K562 (cell line): Measurements from ENCODE around the gene DISC1. TPM values are rescaled to one million over a fixed set of nuclear protein-coding genes. Genes with fewer than 3 reads are reported as not detected.

Source experiments
- ATAC-seq: fragments of 200-7000 bp; cut with Tn5 transposase; 3 replicates; pipeline ENCODE4 v1.9.1; 2020; ENCODE audit warnings: moderate library complexity
- BruUV-seq: library from RNA; stranded (reverse); fragments of 400-500 nt; replicated peaks from 2 replicates; lab custom pipeline; 2021; lab: Mats Ljungman, UMichigan
- CTCF ChIA-PET: fragments of 300-600 bp; formaldehyde crosslinking; extraction: SDS; loops from one replicate; lab custom pipeline; 2021; ENCODE audit warnings: low intra/inter-chr PET ratio; lab: Yijun Ruan, JAX
- POLR2A ChIA-PET: fragments of 300-600, 350-650 bp; sonication (Branson Sonifier 250); formaldehyde crosslinking; extraction: SDS; loops from one replicate; lab custom pipeline; 2021; ENCODE audit warnings: antibody characterized with exemption, inconsistent platforms; lab: Yijun Ruan, JAX
- DNase-seq, 4 experiments: peaks; one replicate each; pipeline versions ENCODE4 v3.0.0 to v3.0.0-alpha.2; 2011 to 2018; ENCODE audit warnings: low spot score in 3 of 4, mixed read lengths in 3 of 4; ENCODE audit errors: extremely low read depth in 1 of 4
- FAIRE-seq: peaks from 2 replicates; lab custom pipeline; 2011; peaks lifted over from hg19 to GRCh38; lab: Jason Lieb, UNC
- H2AFZ ChIP-seq: 2 replicates; pipeline ENCODE4 v1.6.0; 2011; ENCODE audit warnings: low read depth, low read length, control low read depth, inconsistent platforms
- H3K27ac ChIP-seq: fragments of 200-600 bp; 3 replicates; pipeline ENCODE4 v1.8.0; 2011; ENCODE audit warnings: low read depth, mild to moderate bottlenecking, control low read depth, inconsistent platforms, low read length, moderate library complexity, mixed read lengths; ENCODE audit errors: extremely low read depth
- H3K27me3 ChIP-seq, 2 experiments: fragments of 300-600 bp in 1 of 2; 2 replicates in 1 of 2; 3 replicates in 1 of 2; pipeline versions ENCODE4 v1.6.0 to v1.8.0; 2011; ENCODE audit warnings: inconsistent platforms in 2 of 2, low read length in 2 of 2, mild to moderate bottlenecking in 1 of 2, mixed read lengths in 1 of 2, moderate library complexity in 1 of 2; ENCODE audit not compliant: control insufficient read depth in 2 of 2, insufficient read depth in 2 of 2
- H3K36me3 ChIP-seq: fragments of 300-600 bp; 3 replicates; pipeline ENCODE4 v1.8.0; 2011; ENCODE audit warnings: mild to moderate bottlenecking, low read length, inconsistent platforms; ENCODE audit not compliant: control insufficient read depth, insufficient read depth
- H3K4me1 ChIP-seq, 2 experiments: fragments of 200-600 bp in 1 of 2; replicated peaks in 1 of 2; 2 replicates in 1 of 2; 3 replicates in 1 of 2; pipeline versions ENCODE4 v1.5.1 to v1.8.0; 2011; ENCODE audit warnings: inconsistent platforms in 2 of 2, low read length in 2 of 2, mild to moderate bottlenecking in 1 of 2, mixed read lengths in 1 of 2, moderate library complexity in 1 of 2; ENCODE audit not compliant: control insufficient read depth in 2 of 2, insufficient read depth in 2 of 2
- H3K4me2 ChIP-seq: 2 replicates; pipeline ENCODE4 v1.6.1; 2011; ENCODE audit warnings: low read length, control low read depth, inconsistent platforms, mixed read lengths; ENCODE audit not compliant: insufficient read depth
- H3K4me3 ChIP-seq: fragments of 200-600 bp; sonication (generic), shearing (Covaris generic); 2 replicates; pipeline ENCODE4 v1.5.1; 2016; ENCODE audit warnings: control low read depth, inconsistent platforms
- H3K79me2 ChIP-seq: fragments of 200-600 bp; 3 replicates; pipeline ENCODE4 v1.8.0; 2011; ENCODE audit warnings: low read length, inconsistent platforms; ENCODE audit not compliant: control insufficient read depth, insufficient read depth
- H3K9ac ChIP-seq, 2 experiments: 2 replicates each; pipeline versions ENCODE4 v1.6.0 to v1.6.1; 2011; ENCODE audit warnings: low read depth in 2 of 2, low read length in 2 of 2, control low read depth in 1 of 2, inconsistent platforms in 1 of 2, mild to moderate bottlenecking in 1 of 2, mixed read lengths in 1 of 2; ENCODE audit not compliant: insufficient read depth in 1 of 2
- H3K9me1 ChIP-seq: one replicate; pipeline ENCODE4 v1.6.0; 2011; ENCODE audit warnings: inconsistent platforms, mild to moderate bottlenecking, low read length, moderate library complexity; ENCODE audit not compliant: control insufficient read depth, insufficient read depth
- H3K9me3 ChIP-seq: replicated peaks from 2 replicates; pipeline ENCODE4 v1.5.1; 2011; ENCODE audit warnings: low read depth, low read length, inconsistent platforms; ENCODE audit not compliant: control insufficient read depth, insufficient read depth
- H4K20me1 ChIP-seq: replicated peaks from 2 replicates; pipeline ENCODE4 v1.6.1; 2011; ENCODE audit warnings: low read length, inconsistent platforms, mixed read lengths; ENCODE audit not compliant: control insufficient read depth, insufficient read depth
- AFF4 ChIP-seq: sonication (generic); formaldehyde crosslinking; IDR thresholded peaks from 2 replicates; pipeline ENCODE4 v1.8.0; 2023; ENCODE audit warnings: mild to moderate bottlenecking, missing genetic modification reagents
- ETS1 ChIP-seq: conservative IDR thresholded peaks from 2 replicates; pipeline ENCODE4 v1.6.1; 2011; ENCODE audit warnings: low read depth, mild to moderate bottlenecking, low read length; ENCODE audit not compliant: control insufficient read depth
- EZH2 ChIP-seq: IDR thresholded peaks from 2 replicates; pipeline ENCODE4 v1.6.1; 2012; ENCODE audit warnings: low read depth, mild to moderate bottlenecking, inconsistent platforms, low read length, borderline replicate concordance
- MAFG ChIP-seq: fragments of 450-650 bp; conservative IDR thresholded peaks from 2 replicates; pipeline ENCODE4 v1.6.1; 2016; ENCODE audit warnings: missing genetic modification characterization, missing compliant biosample characterization
- RBFOX2 ChIP-seq: fragments of 200-400 bp; formaldehyde crosslinking; IDR thresholded peaks from 2 replicates; pipeline ENCODE4 v1.6.1; 2017; ENCODE audit warnings: low read depth, mild to moderate bottlenecking, low read length, moderate library complexity
- SAFB2 ChIP-seq: fragments of 200-400 bp; formaldehyde crosslinking; IDR thresholded peaks from 2 replicates; pipeline ENCODE4 v1.6.1; 2018; ENCODE audit warnings: borderline replicate concordance, low read length, low read depth, moderate library complexity; ENCODE audit not compliant: severe bottlenecking
- SMAD1 ChIP-seq: fragments of 150-350 bp; IDR thresholded peaks from 2 replicates; pipeline ENCODE4 v1.6.1; 2014; ENCODE audit warnings: low read length, low read depth; ENCODE audit not compliant: partially characterized antibody
- ZFP1 ChIP-seq: fragments of 450-650 bp; formaldehyde crosslinking; IDR thresholded peaks from 2 replicates; pipeline ENCODE4 v1.4.0; 2020; ENCODE audit warnings: mild to moderate bottlenecking, mixed read lengths
- ZNF696 ChIP-seq: fragments of 250-450 bp; sonication (Bioruptor Pico); conservative IDR thresholded peaks from 2 replicates; pipeline ENCODE4 v1.4.0; 2020; ENCODE audit warnings: mild to moderate bottlenecking, moderate library complexity
- WGBS: fragments of 100-300 bp; shearing (Covaris generic); methylation state at CpG from one replicate; pipeline ENCODE4 v1.1.6; 2016; ENCODE audit warnings: low coverage, mixed read lengths; ENCODE audit not compliant: insufficient coverage; ENCODE audit errors: missing lambda C conversion rate; 5-methylcytosine and 5-hydroxymethylcytosine counted together
- in situ Hi-C: fragments of 300-500 bp; cut with MboI; formaldehyde crosslinking; loops from 4 replicates; pipeline ENCODE4 v1.15.0; 2018; ENCODE audit warnings: inconsistent platforms, mixed read lengths
- intact Hi-C: fragments of 100-400 bp; cut with micrococcal nuclease; formaldehyde crosslinking; loops from 2 replicates; pipeline ENCODE4 v1.14.2; 2022
- polyA plus RNA-seq, 8 experiments: library from polyadenylated mRNA; depleted of rRNA in 4 of 8; stranded (reverse) in 5 of 8; unstranded in 3 of 8; fragments of >200 nt; fragmentation: Nextera tagmentation in 2 of 8; fragmentation: Illumina TruSeq in 1 of 8; extraction: Ambion mirVana in 2 of 8; extraction: Trizol in 1 of 8; gene quantifications; 2 replicates each; pipeline versions ENCODE4 v1.2.1 to v1.2.3, GENCODE V29; 2011 to 2014; ENCODE audit warnings: inconsistent platforms in 1 of 8, missing spikeins in 1 of 8
- total RNA-seq, 7 experiments: library from RNA; depleted of rRNA in 6 of 7; stranded (reverse); fragments of >200 nt in 6 of 7; fragmentation: Illumina TruSeq in 2 of 7; extraction: Trizol in 2 of 7; gene quantifications; 2 replicates each; pipeline versions ENCODE4 v1.2.1 to v1.2.3, GENCODE V29; 2011 to 2021; ENCODE audit warnings: low replicate concordance in 1 of 7
- TF ChIP-seq, protein P1 (sequence below): fragments of 450-650 bp; formaldehyde crosslinking; conservative IDR thresholded peaks from 2 replicates; pipeline ENCODE4 v1.4.0; 2022; ENCODE audit warnings: mild to moderate bottlenecking, missing genetic modification characterization
- TF ChIP-seq, protein P2 (sequence below): sonication (generic); formaldehyde crosslinking; IDR thresholded peaks from 2 replicates; pipeline ENCODE4 v1.8.0; 2022; ENCODE audit warnings: mild to moderate bottlenecking, missing genetic modification reagents, borderline replicate concordance
- TF ChIP-seq, protein P3 (sequence below): fragments of 450-650 bp; IDR thresholded peaks from 2 replicates; pipeline ENCODE4 v1.6.1; 2017; ENCODE audit warnings: mild to moderate bottlenecking, moderate library complexity

Gene DISC1
- total and polyA plus RNA-seq, 9 of the 15 experiments (the other 6 are each of a cell fraction or from before 2014, with no cell fraction given) = 0.01 to 0.11 (median 0.08) TPM; not detected in 1

DNA sequence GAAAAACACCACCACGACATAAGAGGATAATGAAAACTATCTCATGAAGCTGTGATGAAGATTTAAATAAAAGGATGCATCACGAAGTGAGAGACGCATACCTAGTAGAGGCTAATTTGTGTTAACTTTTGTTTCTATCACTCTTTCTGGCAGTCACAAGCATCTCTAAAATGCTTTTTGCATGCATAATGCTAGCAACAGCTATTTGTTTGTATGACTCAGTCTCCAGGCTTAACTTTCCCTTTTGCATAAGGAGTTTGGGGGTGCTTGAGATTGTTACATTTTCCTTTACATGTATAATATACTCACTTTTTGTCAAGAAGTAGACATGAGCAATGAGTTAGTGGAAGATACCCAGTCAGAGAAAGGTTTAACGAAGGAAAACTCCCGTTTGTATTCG lies 385.4 kb downstream of the DISC1 start:
- 1% methylated on average over 6 of the region's 6 CpGs for WGBS
- TF ChIP-seq SMAD1 (no peak), AFF4 (no peak), EZH2 (no peak), ZNF696 (CRISPR knock-in tag) (no peak), SAFB2 (no peak), ZFP1 (CRISPR knock-in tag) (no peak), ETS1 (no peak), RBFOX2 (no peak), MAFG (tag) (no peak)
- TF ChIP-seq, protein P1, sequence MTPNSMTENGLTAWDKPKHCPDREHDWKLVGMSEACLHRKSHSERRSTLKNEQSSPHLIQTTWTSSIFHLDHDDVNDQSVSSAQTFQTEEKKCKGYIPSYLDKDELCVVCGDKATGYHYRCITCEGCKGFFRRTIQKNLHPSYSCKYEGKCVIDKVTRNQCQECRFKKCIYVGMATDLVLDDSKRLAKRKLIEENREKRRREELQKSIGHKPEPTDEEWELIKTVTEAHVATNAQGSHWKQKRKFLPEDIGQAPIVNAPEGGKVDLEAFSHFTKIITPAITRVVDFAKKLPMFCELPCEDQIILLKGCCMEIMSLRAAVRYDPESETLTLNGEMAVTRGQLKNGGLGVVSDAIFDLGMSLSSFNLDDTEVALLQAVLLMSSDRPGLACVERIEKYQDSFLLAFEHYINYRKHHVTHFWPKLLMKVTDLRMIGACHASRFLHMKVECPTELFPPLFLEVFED (CRISPR knock-in tag) = no peak
- TF ChIP-seq, protein P2, sequence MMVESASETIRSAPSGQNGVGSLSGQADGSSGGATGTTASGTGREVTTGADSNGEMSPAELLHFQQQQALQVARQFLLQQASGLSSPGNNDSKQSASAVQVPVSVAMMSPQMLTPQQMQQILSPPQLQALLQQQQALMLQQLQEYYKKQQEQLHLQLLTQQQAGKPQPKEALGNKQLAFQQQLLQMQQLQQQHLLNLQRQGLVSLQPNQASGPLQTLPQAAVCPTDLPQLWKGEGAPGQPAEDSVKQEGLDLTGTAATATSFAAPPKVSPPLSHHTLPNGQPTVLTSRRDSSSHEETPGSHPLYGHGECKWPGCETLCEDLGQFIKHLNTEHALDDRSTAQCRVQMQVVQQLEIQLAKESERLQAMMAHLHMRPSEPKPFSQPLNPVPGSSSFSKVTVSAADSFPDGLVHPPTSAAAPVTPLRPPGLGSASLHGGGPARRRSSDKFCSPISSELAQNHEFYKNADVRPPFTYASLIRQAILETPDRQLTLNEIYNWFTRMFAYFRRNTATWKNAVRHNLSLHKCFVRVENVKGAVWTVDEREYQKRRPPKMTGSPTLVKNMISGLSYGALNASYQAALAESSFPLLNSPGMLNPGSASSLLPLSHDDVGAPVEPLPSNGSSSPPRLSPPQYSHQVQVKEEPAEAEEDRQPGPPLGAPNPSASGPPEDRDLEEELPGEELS (CRISPR knock-in tag) = no peak
- TF ChIP-seq, protein P3, sequence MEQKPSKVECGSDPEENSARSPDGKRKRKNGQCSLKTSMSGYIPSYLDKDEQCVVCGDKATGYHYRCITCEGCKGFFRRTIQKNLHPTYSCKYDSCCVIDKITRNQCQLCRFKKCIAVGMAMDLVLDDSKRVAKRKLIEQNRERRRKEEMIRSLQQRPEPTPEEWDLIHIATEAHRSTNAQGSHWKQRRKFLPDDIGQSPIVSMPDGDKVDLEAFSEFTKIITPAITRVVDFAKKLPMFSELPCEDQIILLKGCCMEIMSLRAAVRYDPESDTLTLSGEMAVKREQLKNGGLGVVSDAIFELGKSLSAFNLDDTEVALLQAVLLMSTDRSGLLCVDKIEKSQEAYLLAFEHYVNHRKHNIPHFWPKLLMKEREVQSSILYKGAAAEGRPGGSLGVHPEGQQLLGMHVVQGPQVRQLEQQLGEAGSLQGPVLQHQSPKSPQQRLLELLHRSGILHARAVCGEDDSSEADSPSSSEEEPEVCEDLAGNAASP = no peak

More for the DNA sequence above, 385.4 kb downstream of the DISC1 start:
- ChIA-PET CTCF (no interaction called here), POLR2A (no interaction called here)
- H3K79me2 ChIP-seq = no peaks in the 10 kb centered on the region
- no peak overlapping the region for H3K27ac ChIP-seq
- H3K4me3 ChIP-seq = no peak overlapping the region
- intact Hi-C loops (no loop called here), in situ Hi-C loops (no loop called here)
- no peaks in the 10 kb centered on the region for H4K20me1 ChIP-seq
- H3K9ac ChIP-seq = no peak overlapping the region
- H3K36me3 ChIP-seq = no peaks in the 10 kb centered on the region
- H3K27me3 ChIP-seq = no peaks in the 10 kb centered on the region
- BruUV-seq = no TSS peak
- no peak overlapping the region for H2AFZ ChIP-seq
- H3K9me3 ChIP-seq = no peaks in the 10 kb centered on the region
- no peaks in the 10 kb centered on the region for H3K9me1 ChIP-seq
- FAIRE-seq (no peak), DNase-seq (no peak), ATAC-seq (no peak)
- no peak overlapping the region for H3K4me2 ChIP-seq
- H3K4me1 ChIP-seq = no peaks in the 10 kb centered on the region
